AG09319 (cell line): Measurements from ENCODE around the gene PLXNA3.

Experiments
- DNase-seq: peaks from one replicate; pipeline ENCODE4 v3.0.0-alpha.2; 2010; ENCODE audit warnings: low read depth; ENCODE audit errors: extremely low read depth
- TF ChIP-seq, protein P1 (sequence below): IDR thresholded peaks from 2 replicates; pipeline ENCODE4 v1.5.1; 2011; ENCODE audit warnings: low read depth, mild to moderate bottlenecking, inconsistent platforms, low read length, moderate library complexity

The PLXNA3 gene

GRCh38 chrX:154430479-154430878 lies 27.6 kb upstream of the PLXNA3 start:
- TF ChIP-seq, protein P1, sequence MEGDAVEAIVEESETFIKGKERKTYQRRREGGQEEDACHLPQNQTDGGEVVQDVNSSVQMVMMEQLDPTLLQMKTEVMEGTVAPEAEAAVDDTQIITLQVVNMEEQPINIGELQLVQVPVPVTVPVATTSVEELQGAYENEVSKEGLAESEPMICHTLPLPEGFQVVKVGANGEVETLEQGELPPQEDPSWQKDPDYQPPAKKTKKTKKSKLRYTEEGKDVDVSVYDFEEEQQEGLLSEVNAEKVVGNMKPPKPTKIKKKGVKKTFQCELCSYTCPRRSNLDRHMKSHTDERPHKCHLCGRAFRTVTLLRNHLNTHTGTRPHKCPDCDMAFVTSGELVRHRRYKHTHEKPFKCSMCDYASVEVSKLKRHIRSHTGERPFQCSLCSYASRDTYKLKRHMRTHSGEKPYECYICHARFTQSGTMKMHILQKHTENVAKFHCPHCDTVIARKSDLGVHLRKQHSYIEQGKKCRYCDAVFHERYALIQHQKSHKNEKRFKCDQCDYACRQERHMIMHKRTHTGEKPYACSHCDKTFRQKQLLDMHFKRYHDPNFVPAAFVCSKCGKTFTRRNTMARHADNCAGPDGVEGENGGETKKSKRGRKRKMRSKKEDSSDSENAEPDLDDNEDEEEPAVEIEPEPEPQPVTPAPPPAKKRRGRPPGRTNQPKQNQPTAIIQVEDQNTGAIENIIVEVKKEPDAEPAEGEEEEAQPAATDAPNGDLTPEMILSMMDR: no peak
- no peak for DNase-seq

GRCh38 chrX:154430916-154431315 lies 27.2 kb upstream of the PLXNA3 start:
- TF ChIP-seq, protein P1: no peak

DNA sequence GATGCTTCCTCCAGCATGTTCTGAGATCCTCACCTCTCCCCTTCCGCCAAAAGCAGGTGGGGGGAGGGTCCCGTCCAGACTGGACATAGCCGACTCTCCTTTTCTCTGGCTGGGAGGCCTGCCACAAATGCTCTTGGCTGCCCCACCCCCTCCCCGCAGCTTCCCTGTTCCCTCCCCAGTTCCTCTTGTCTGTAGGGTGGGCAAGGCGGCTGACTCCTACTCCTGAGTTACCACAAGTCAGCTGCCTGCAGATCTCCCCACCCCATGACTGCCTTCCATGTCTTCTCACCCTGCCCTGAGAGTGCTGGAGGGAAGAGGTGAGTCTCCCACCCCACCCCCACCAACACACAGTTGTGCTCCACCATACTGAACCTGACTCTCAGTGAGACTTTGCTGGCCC lies 26.7 kb upstream of the PLXNA3 start:
- TF ChIP-seq, protein P1: no peak
- no peak for DNase-seq

More at GRCh38 chrX:154430916-154431315, 27.2 kb upstream of the PLXNA3 start:
- DNase-seq: no peak

DNA sequence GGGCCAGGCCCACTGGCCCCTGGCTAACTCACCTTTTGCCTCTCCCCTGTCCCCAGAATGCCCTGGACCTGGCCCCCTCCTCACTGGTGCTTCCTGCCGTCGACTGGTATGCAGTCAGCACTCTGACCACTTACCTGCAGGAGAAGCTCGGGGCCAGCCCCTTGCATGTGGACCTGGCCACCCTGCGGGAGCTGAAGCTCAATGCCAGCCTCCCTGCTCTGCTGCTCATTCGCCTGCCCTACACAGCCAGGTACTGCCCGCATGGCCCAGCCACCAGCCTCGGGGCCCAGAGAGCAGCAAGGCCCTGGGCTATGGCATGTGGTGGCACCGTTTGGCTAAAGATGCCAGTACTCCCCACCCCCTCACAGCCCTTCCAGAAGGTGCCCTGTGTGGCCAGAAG lies 25.9 kb upstream of the PLXNA3 start:
- no peak for DNase-seq
- TF ChIP-seq, protein P1: no peak

GRCh38 chrX:154433605-154434004 lies 24.5 kb upstream of the PLXNA3 start:
- TF ChIP-seq, protein P1: no peak
- no peak for DNase-seq

DNA sequence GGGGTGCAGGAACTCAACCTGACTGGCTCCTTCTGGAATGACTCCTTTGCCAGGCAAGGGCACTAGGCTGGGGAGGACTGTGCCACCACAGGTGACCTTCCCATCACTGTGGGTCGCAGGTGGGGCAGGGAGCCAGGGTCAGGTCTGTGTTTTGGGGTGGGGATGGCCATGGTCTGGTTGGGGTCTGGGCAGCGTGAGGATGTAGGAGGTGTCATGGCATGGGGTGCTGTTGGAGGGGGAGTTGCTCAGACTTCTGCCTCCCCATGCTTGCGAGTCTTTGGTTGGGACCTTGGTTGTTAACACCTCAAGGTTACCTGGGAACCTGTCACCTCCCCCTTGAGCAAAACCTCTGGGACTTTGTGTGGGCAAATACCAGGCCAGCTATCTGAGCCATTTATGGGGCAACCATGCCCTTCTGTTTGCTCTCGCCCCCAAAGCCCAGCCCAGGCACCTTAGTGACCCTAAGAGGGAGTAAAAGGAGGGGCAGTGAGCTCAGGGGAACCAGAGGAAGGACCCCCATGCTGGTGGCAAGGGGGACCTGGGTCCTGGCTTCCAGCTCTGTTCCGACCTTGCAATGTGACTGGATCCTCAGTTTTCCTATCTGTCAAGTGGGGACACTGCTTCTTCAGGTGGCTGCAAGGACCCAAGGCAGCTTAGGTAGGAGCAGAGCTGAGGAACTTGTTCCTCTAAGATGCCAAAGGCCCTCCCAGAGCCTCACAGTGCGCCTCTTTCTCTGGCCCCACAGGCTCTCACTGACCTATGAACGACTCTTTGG lies 23.5 kb upstream of the PLXNA3 start:
- TF ChIP-seq, protein P1: no peak
- no peak for DNase-seq

DNA sequence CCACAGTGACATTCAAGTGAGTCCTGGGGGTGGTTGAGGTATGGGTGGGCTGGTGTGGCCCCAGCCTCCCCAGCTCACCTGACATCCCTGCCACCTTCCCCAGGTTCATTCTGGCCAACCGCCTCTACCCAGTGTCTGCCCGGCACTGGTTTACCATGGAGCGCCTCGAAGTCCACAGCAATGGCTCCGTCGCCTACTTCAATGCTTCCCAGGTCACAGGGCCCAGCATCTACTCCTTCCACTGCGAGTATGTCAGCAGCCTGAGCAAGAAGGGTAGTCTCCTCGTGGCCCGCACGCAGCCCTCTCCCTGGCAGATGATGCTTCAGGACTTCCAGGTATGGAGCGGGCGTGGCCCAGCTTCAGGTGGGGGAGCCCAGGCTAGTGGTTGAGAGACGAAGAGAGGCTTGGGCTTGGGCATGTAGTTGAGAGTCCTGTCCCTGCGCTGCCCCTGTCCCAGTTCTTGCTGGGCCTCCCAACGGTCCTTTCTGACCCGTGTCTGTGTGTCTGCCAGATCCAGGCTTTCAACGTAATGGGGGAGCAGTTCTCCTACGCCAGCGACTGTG lies 22.8 kb upstream of the PLXNA3 start:
- no peak for DNase-seq
- TF ChIP-seq, protein P1: no peak
